ENCODE results near the gene DAB1.

The DAB1 gene

GRCh38 chr1:57041901-57042300 lies 382.0 kb downstream of the DAB1 start:
- Mint-ChIP-seq H3K4me1 (ENCODE audit: low read depth) (no peaks in the 10 kb centered on the region), H3K27ac (no peak overlapping the region), H3K27me3 (ENCODE audit: low read depth) (no peaks in the 10 kb centered on the region), H3K4me3 (no peak overlapping the region), H3K36me3 (ENCODE audit: low read depth) (no peaks in the 10 kb centered on the region), H3K9me3 (no peaks in the 10 kb centered on the region)

GRCh38 chr1:57040811-57041210 lies 383.0 kb downstream of the DAB1 start:
- Mint-ChIP-seq H3K9me3 (no peaks in the 10 kb centered on the region), H3K27ac (no peak overlapping the region), H3K27me3 (ENCODE audit: low read depth) (no peaks in the 10 kb centered on the region), H3K4me1 (ENCODE audit: low read depth) (no peaks in the 10 kb centered on the region), H3K36me3 (ENCODE audit: low read depth) (no peaks in the 10 kb centered on the region), H3K4me3 (no peak overlapping the region)

DNA sequence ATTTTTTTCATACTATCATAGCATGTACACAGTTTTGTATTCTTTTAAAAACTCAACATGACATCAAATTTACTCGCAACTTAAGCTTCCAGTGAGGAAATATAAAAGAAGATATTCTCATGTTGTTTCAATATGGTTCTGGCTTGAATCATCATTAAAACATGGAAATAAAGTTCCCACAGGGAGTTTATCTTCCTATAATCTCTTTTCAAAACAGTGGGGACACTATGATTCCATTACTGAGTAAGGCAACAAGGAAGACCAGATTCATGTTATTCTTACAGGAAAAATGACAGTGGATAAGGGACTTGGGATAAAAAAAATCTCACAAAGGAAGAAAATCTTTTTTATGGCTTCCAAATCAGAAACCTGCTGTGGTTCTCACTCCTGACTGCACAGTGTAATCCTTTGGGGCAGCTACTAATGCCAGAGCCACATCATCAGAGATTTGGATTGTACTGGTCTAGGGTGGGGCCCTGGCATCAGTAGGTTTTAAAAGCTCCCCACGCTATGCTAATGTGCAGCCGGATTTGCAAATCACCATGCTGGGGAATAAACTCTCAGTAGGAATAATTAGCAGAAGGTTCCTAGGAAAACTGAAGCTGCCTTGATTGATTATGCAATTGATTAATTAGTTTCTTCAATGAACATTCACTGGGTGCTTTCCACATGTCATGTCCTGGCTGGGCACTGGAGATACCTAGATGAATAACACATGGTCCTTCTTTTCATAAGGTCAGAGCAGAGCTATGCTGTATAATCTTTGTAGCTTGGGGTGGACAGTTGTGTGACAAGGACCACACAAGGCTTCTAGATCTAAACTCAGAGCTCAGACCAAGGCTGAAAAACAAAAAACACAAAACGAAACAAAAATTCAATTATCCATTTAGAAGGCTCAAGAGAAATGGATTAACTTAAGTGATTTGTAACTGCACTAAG lies 386.9 kb downstream of the DAB1 start:
- H3K27me3 Mint-ChIP-seq (ENCODE audit: low read depth), result no peaks in the 10 kb centered on the region
- H3K4me1 Mint-ChIP-seq (ENCODE audit: low read depth), result no peaks in the 10 kb centered on the region
- no peaks in the 10 kb centered on the region for H3K36me3 Mint-ChIP-seq (ENCODE audit: low read depth)
- H3K9me3 Mint-ChIP-seq, result no peaks in the 10 kb centered on the region
- H3K4me3 Mint-ChIP-seq, result no peak overlapping the region
- H3K27ac Mint-ChIP-seq, result no peak overlapping the region

GRCh38 chr1:57034713-57035112 lies 389.1 kb downstream of the DAB1 start:
- H3K27me3 Mint-ChIP-seq (ENCODE audit: low read depth), result no peaks in the 10 kb centered on the region
- no peak overlapping the region for H3K4me3 Mint-ChIP-seq
- H3K9me3 Mint-ChIP-seq, result no peaks in the 10 kb centered on the region
- no peaks in the 10 kb centered on the region for H3K36me3 Mint-ChIP-seq (ENCODE audit: low read depth)
- no peak overlapping the region for H3K27ac Mint-ChIP-seq
- H3K4me1 Mint-ChIP-seq (ENCODE audit: low read depth), result no peaks in the 10 kb centered on the region

- H3K4me3 Mint-ChIP-seq, result no peak overlapping the region
- no peaks in the 10 kb centered on the region for H3K4me1 Mint-ChIP-seq (ENCODE audit: low read depth)
- H3K9me3 Mint-ChIP-seq, result peaks cover 4% of the 10 kb centered on the region
- no peaks in the 10 kb centered on the region for H3K36me3 Mint-ChIP-seq (ENCODE audit: low read depth)
- H3K27ac Mint-ChIP-seq, result no peak overlapping the region
- H3K27me3 Mint-ChIP-seq (ENCODE audit: low read depth), result no peaks in the 10 kb centered on the region
These were observed 390.4 kb downstream of the DAB1 start for GRCh38 chr1:57033222-57034001.

- Mint-ChIP-seq H3K27me3 (ENCODE audit: low read depth) (no peaks in the 10 kb centered on the region), H3K4me1 (ENCODE audit: low read depth) (no peaks in the 10 kb centered on the region), H3K4me3 (no peak overlapping the region), H3K36me3 (ENCODE audit: low read depth) (no peaks in the 10 kb centered on the region), H3K9me3 (peaks cover 6% of the 10 kb centered on the region), H3K27ac (no peak overlapping the region)
These were observed 397.1 kb downstream of the DAB1 start for GRCh38 chr1:57026624-57027354.

- Mint-ChIP-seq H3K4me3 (no peak overlapping the region), H3K36me3 (ENCODE audit: low read depth) (no peaks in the 10 kb centered on the region), H3K27ac (no peak overlapping the region), H3K9me3 (peaks cover 6% of the 10 kb centered on the region), H3K4me1 (ENCODE audit: low read depth) (no peaks in the 10 kb centered on the region), H3K27me3 (ENCODE audit: low read depth) (no peaks in the 10 kb centered on the region)
These were observed 399.0 kb downstream of the DAB1 start for GRCh38 chr1:57024855-57025254.

DNA sequence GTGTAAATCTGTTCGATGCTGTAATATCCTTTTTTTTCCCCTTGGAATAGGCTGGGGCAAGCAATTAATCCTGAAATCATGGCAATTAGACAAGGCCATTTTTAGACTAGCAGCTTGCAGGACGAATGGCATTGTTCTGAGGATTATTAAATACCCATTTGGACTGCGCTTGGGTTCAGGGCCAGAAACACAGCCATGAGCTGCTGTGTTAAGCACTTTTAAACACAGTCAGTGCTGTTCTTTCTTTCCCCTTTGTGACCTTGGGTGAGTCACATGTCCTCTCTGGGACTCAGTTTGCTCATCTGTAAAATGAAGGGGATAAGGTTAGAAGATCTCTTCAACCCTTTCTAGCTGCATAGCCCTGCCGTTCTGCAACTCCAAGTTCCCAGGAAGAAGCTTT lies 399.4 kb downstream of the DAB1 start:
- Mint-ChIP-seq H3K36me3 (ENCODE audit: low read depth) (no peaks in the 10 kb centered on the region), H3K27ac (no peak overlapping the region), H3K9me3 (peaks cover 6% of the 10 kb centered on the region), H3K27me3 (ENCODE audit: low read depth) (no peaks in the 10 kb centered on the region), H3K4me1 (ENCODE audit: low read depth) (no peaks in the 10 kb centered on the region), H3K4me3 (no peak overlapping the region)

DNA sequence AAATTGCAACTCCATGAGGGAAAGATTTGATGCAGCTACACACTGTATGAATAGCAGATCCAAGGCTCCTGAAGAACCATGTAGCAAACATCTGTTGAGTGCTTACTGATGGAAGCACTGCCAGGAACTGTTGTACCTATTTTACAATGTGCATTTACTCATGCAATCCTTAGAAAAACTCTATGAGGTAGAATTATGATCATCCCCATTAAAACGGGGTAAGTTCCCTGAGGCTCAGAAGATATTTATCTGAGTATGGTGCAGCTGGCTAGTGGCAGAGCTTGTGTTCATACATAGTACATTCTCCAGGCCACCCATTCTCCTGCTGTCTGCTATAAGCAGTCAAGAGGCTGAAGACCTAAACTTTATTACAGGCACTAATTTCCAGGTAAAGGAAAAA lies 403.6 kb downstream of the DAB1 start:
- no peaks in the 10 kb centered on the region for H3K4me1 Mint-ChIP-seq (ENCODE audit: low read depth)
- H3K9me3 Mint-ChIP-seq, result no peaks in the 10 kb centered on the region
- no peaks in the 10 kb centered on the region for H3K27me3 Mint-ChIP-seq (ENCODE audit: low read depth)
- H3K27ac Mint-ChIP-seq, result no peak overlapping the region
- H3K4me3 Mint-ChIP-seq, result no peak overlapping the region
- H3K36me3 Mint-ChIP-seq (ENCODE audit: low read depth), result no peaks in the 10 kb centered on the region

GRCh38 chr1:57019236-57019839 lies 404.5 kb downstream of the DAB1 start:
- no peak overlapping the region for H3K4me3 Mint-ChIP-seq
- H3K27me3 Mint-ChIP-seq (ENCODE audit: low read depth), result no peaks in the 10 kb centered on the region
- no peak overlapping the region for H3K27ac Mint-ChIP-seq
- no peaks in the 10 kb centered on the region for H3K36me3 Mint-ChIP-seq (ENCODE audit: low read depth)
- no peaks in the 10 kb centered on the region for H3K4me1 Mint-ChIP-seq (ENCODE audit: low read depth)
- no peaks in the 10 kb centered on the region for H3K9me3 Mint-ChIP-seq

DNA sequence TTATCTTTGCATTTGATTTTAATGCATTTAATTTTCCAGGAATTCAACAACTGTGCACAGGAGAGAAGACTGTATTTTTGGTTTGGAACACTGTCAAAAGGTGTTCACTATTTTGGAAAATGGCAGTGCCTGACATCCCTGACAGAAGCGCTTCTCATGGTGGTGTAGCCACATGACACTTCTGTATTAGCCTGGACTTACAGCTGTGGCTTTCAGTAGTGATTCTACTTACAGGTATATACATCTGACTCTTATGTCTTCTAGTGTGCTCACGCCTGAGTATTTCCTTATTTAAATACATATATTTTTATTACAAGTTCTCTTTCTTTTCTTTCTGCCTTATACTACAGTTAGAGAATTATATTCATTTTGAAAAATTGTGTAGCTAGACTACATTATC lies 405.7 kb downstream of the DAB1 start:
- Mint-ChIP-seq H3K27ac (no peak overlapping the region), H3K9me3 (no peaks in the 10 kb centered on the region), H3K4me3 (no peak overlapping the region), H3K27me3 (ENCODE audit: low read depth) (no peaks in the 10 kb centered on the region), H3K36me3 (ENCODE audit: low read depth) (no peaks in the 10 kb centered on the region), H3K4me1 (ENCODE audit: low read depth) (no peaks in the 10 kb centered on the region)

- Mint-ChIP-seq H3K4me3 (no peak overlapping the region), H3K27me3 (ENCODE audit: low read depth) (no peaks in the 10 kb centered on the region), H3K27ac (no peak overlapping the region), H3K36me3 (ENCODE audit: low read depth) (no peaks in the 10 kb centered on the region), H3K9me3 (no peaks in the 10 kb centered on the region), H3K4me1 (ENCODE audit: low read depth) (no peaks in the 10 kb centered on the region)
These were observed 406.1 kb downstream of the DAB1 start for GRCh38 chr1:57017717-57018116.

DNA sequence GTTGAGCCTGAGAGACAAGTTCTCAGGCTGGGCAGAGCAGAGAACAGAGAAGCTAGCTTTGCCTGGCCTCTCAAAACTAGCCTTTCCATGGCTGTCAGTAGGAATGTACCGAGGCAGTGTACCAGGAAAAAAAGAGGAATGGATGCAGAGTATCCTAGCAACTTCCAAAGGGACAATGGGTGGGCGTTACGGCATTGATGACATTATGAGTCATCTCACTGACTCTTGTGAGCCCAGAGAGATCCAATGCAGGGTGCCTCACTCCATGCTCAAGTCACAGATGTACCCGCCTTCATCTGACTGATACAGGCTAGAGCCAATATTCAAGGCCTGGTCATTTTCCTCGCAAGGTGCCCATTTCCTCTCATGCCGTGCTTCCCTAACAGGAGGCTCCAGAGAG lies 406.7 kb downstream of the DAB1 start:
- Mint-ChIP-seq H3K27me3 (ENCODE audit: low read depth) (no peaks in the 10 kb centered on the region), H3K27ac (no peak overlapping the region), H3K4me3 (no peak overlapping the region), H3K36me3 (ENCODE audit: low read depth) (no peaks in the 10 kb centered on the region), H3K4me1 (ENCODE audit: low read depth) (no peaks in the 10 kb centered on the region), H3K9me3 (no peaks in the 10 kb centered on the region)

- Mint-ChIP-seq H3K4me1 (ENCODE audit: low read depth) (no peaks in the 10 kb centered on the region), H3K27ac (no peak overlapping the region), H3K4me3 (no peak overlapping the region), H3K36me3 (ENCODE audit: low read depth) (no peaks in the 10 kb centered on the region), H3K27me3 (ENCODE audit: low read depth) (no peaks in the 10 kb centered on the region), H3K9me3 (no peaks in the 10 kb centered on the region)
These were observed 408.8 kb downstream of the DAB1 start for GRCh38 chr1:57015071-57015470.

All from T-helper 1 cell treated with Interleukin-12 subunit alpha and Interleukin-12 subunit beta and Interleukin-4 antibody, amounts not matched to agents 30 μg/mL and 1 μg/mL, for 36 hours (primary cell).